ENCODE data around the gene PRODH. TPM values are rescaled to one million over a fixed set of nuclear protein-coding genes. Genes with fewer than 3 reads are reported as not detected.
"Not testable (repeated sequence)": the region's sequence is repeated elsewhere in the genome, so short reads cannot be mapped to it uniquely, and the experiment has no call there.

PRODH gene
- total RNA-seq, 1 donor from 2014 or later, result 1.4 TPM

- intact Hi-C loops (cut with DNase I), result no loop called here
- no peak for TF ChIP-seq CTCF (IDR thresholded peaks at IDR 0.05)
- H3K4me1 ChIP-seq, result no peaks in the 10 kb centered on the region
Observed at GRCh38 chr22:18962308-18962635, 26.2 kb upstream of the PRODH start.

GRCh38 chr22:18961632-18962307 is 25.7 kb upstream of the PRODH start:
- DNase-seq (ENCODE audit: low spot score in 2 of 2); H3K4me3 ChIP-seq: not testable (repeated sequence)

More at GRCh38 chr22:18962308-18962635, 26.2 kb upstream of the PRODH start:
- H3K4me3 ChIP-seq, result no peak overlapping the region
- no peak overlapping the region for H3K27ac ChIP-seq
- no peaks in the 10 kb centered on the region for H3K36me3 ChIP-seq
- H3K27me3 ChIP-seq, result no peaks in the 10 kb centered on the region
- DNase-seq (ENCODE audit: low spot score in 2 of 2), result no peak
- H3K9me3 ChIP-seq, result no peaks in the 10 kb centered on the region

GRCh38 chr22:18961201-18961600 is 25.1 kb upstream of the PRODH start:
- H3K27ac ChIP-seq; intact Hi-C loops (cut with DNase I); H3K4me1 ChIP-seq; H3K4me3 ChIP-seq; H3K27me3 ChIP-seq; H3K9me3 ChIP-seq; H3K36me3 ChIP-seq: not testable (repeated sequence)
- DNase-seq (ENCODE audit: low spot score in 2 of 2), result peak in 1 of 2 donors; percentile 30

More at GRCh38 chr22:18961632-18962307, 25.7 kb upstream of the PRODH start:
- H3K27ac ChIP-seq; H3K27me3 ChIP-seq; H3K9me3 ChIP-seq; H3K4me1 ChIP-seq; intact Hi-C loops (cut with DNase I); H3K36me3 ChIP-seq: not testable (repeated sequence)

GRCh38 chr22:18960166-18960820 is 24.2 kb upstream of the PRODH start:
- H3K4me1 ChIP-seq; H3K36me3 ChIP-seq; H3K27me3 ChIP-seq; H3K27ac ChIP-seq; H3K9me3 ChIP-seq; intact Hi-C loops (cut with DNase I); H3K4me3 ChIP-seq: not testable (repeated sequence)
- peak in 1 of 2 donors; percentile 48 for DNase-seq (ENCODE audit: low spot score in 2 of 2)

GRCh38 chr22:18959741-18960140 is 23.6 kb upstream of the PRODH start:
- H3K27ac ChIP-seq; H3K9me3 ChIP-seq; intact Hi-C loops (cut with DNase I); H3K27me3 ChIP-seq; H3K36me3 ChIP-seq; DNase-seq (ENCODE audit: low spot score in 2 of 2); H3K4me1 ChIP-seq; H3K4me3 ChIP-seq: not testable (repeated sequence)

GRCh38 chr22:18959266-18959665 is 23.2 kb upstream of the PRODH start:
- H3K36me3 ChIP-seq; intact Hi-C loops (cut with DNase I): not testable (repeated sequence)

GRCh38 chr22:18958738-18959137 is 22.6 kb upstream of the PRODH start:
- DNase-seq (ENCODE audit: low spot score in 2 of 2); H3K27ac ChIP-seq; H3K9me3 ChIP-seq; H3K4me3 ChIP-seq; H3K4me1 ChIP-seq; intact Hi-C loops (cut with DNase I); H3K36me3 ChIP-seq; H3K27me3 ChIP-seq: not testable (repeated sequence)

More at GRCh38 chr22:18959266-18959665, 23.2 kb upstream of the PRODH start:
- H3K9me3 ChIP-seq; H3K27me3 ChIP-seq; DNase-seq (ENCODE audit: low spot score in 2 of 2); H3K27ac ChIP-seq; H3K4me3 ChIP-seq; H3K4me1 ChIP-seq: not testable (repeated sequence)

GRCh38 chr22:18958321-18958705 is 22.2 kb upstream of the PRODH start:
- H3K36me3 ChIP-seq; H3K4me1 ChIP-seq; DNase-seq (ENCODE audit: low spot score in 2 of 2); H3K4me3 ChIP-seq; intact Hi-C loops (cut with DNase I); H3K27me3 ChIP-seq; H3K9me3 ChIP-seq; H3K27ac ChIP-seq: not testable (repeated sequence)

GRCh38 chr22:18957621-18958320 is 21.7 kb upstream of the PRODH start:
- H3K36me3 ChIP-seq; H3K27ac ChIP-seq; H3K9me3 ChIP-seq; H3K4me1 ChIP-seq; H3K4me3 ChIP-seq; H3K27me3 ChIP-seq; intact Hi-C loops (cut with DNase I): not testable (repeated sequence)
- peak in 1 of 2 donors; percentile 50 for DNase-seq (ENCODE audit: low spot score in 2 of 2)

- peak in 1 of 2 donors; percentile 44 for DNase-seq (ENCODE audit: low spot score in 2 of 2)
- H3K4me1 ChIP-seq; H3K4me3 ChIP-seq; H3K9me3 ChIP-seq; intact Hi-C loops (cut with DNase I); H3K27me3 ChIP-seq; H3K36me3 ChIP-seq; H3K27ac ChIP-seq: not testable (repeated sequence)
Observed at GRCh38 chr22:18956956-18957355, 20.9 kb upstream of the PRODH start.

GRCh38 chr22:18956121-18956895 is 20.2 kb upstream of the PRODH start:
- H3K4me1 ChIP-seq; H3K27ac ChIP-seq; H3K9me3 ChIP-seq; H3K27me3 ChIP-seq; intact Hi-C loops (cut with DNase I); H3K36me3 ChIP-seq; H3K4me3 ChIP-seq: not testable (repeated sequence)
- peak in 1 of 2 donors; percentile 55 for DNase-seq (ENCODE audit: low spot score in 2 of 2)
